K562 (cell line): Measurements from ENCODE around the gene KCNG4. TPM values are rescaled to one million over a fixed set of nuclear protein-coding genes. Genes with fewer than 3 reads are reported as not detected.

Experiments used
- ATAC-seq: fragments of 200-7000 bp; cut with Tn5 transposase; 3 replicates; pipeline ENCODE4 v1.9.1; 2020; ENCODE audit warnings: moderate library complexity
- BruUV-seq: library from RNA; stranded (reverse); fragments of 400-500 nt; replicated peaks from 2 replicates; lab custom pipeline; 2021; lab: Mats Ljungman, UMichigan
- CTCF ChIA-PET: fragments of 300-600 bp; formaldehyde crosslinking; extraction: SDS; loops from one replicate; lab custom pipeline; 2021; ENCODE audit warnings: low intra/inter-chr PET ratio; lab: Yijun Ruan, JAX
- POLR2A ChIA-PET: fragments of 300-600, 350-650 bp; sonication (Branson Sonifier 250); formaldehyde crosslinking; extraction: SDS; loops from one replicate; lab custom pipeline; 2021; ENCODE audit warnings: antibody characterized with exemption, inconsistent platforms; lab: Yijun Ruan, JAX
- DNase-seq, 4 experiments: peaks; one replicate each; pipeline versions ENCODE4 v3.0.0 to v3.0.0-alpha.2; 2011 to 2018; ENCODE audit warnings: low spot score in 3 of 4, mixed read lengths in 3 of 4; ENCODE audit errors: extremely low read depth in 1 of 4
- FAIRE-seq: peaks from 2 replicates; lab custom pipeline; 2011; peaks lifted over from hg19 to GRCh38; lab: Jason Lieb, UNC
- H2AFZ ChIP-seq: 2 replicates; pipeline ENCODE4 v1.6.0; 2011; ENCODE audit warnings: low read depth, low read length, control low read depth, inconsistent platforms
- H3K27ac ChIP-seq: fragments of 200-600 bp; 3 replicates; pipeline ENCODE4 v1.8.0; 2011; ENCODE audit warnings: low read depth, mild to moderate bottlenecking, control low read depth, inconsistent platforms, low read length, moderate library complexity, mixed read lengths; ENCODE audit errors: extremely low read depth
- H3K27me3 ChIP-seq, 2 experiments: fragments of 300-600 bp in 1 of 2; 2 replicates in 1 of 2; 3 replicates in 1 of 2; pipeline versions ENCODE4 v1.6.0 to v1.8.0; 2011; ENCODE audit warnings: inconsistent platforms in 2 of 2, low read length in 2 of 2, mild to moderate bottlenecking in 1 of 2, mixed read lengths in 1 of 2, moderate library complexity in 1 of 2; ENCODE audit not compliant: control insufficient read depth in 2 of 2, insufficient read depth in 2 of 2
- H3K36me3 ChIP-seq: fragments of 300-600 bp; 3 replicates; pipeline ENCODE4 v1.8.0; 2011; ENCODE audit warnings: mild to moderate bottlenecking, low read length, inconsistent platforms; ENCODE audit not compliant: control insufficient read depth, insufficient read depth
- H3K4me1 ChIP-seq, 2 experiments: fragments of 200-600 bp in 1 of 2; replicated peaks in 1 of 2; 2 replicates in 1 of 2; 3 replicates in 1 of 2; pipeline versions ENCODE4 v1.5.1 to v1.8.0; 2011; ENCODE audit warnings: inconsistent platforms in 2 of 2, low read length in 2 of 2, mild to moderate bottlenecking in 1 of 2, mixed read lengths in 1 of 2, moderate library complexity in 1 of 2; ENCODE audit not compliant: control insufficient read depth in 2 of 2, insufficient read depth in 2 of 2
- H3K4me2 ChIP-seq: 2 replicates; pipeline ENCODE4 v1.6.1; 2011; ENCODE audit warnings: low read length, control low read depth, inconsistent platforms, mixed read lengths; ENCODE audit not compliant: insufficient read depth
- H3K4me3 ChIP-seq: fragments of 200-600 bp; sonication (generic), shearing (Covaris generic); 2 replicates; pipeline ENCODE4 v1.5.1; 2016; ENCODE audit warnings: control low read depth, inconsistent platforms
- H3K79me2 ChIP-seq: fragments of 200-600 bp; 3 replicates; pipeline ENCODE4 v1.8.0; 2011; ENCODE audit warnings: low read length, inconsistent platforms; ENCODE audit not compliant: control insufficient read depth, insufficient read depth
- H3K9ac ChIP-seq, 2 experiments: 2 replicates each; pipeline versions ENCODE4 v1.6.0 to v1.6.1; 2011; ENCODE audit warnings: low read depth in 2 of 2, low read length in 2 of 2, control low read depth in 1 of 2, inconsistent platforms in 1 of 2, mild to moderate bottlenecking in 1 of 2, mixed read lengths in 1 of 2; ENCODE audit not compliant: insufficient read depth in 1 of 2
- H3K9me1 ChIP-seq: one replicate; pipeline ENCODE4 v1.6.0; 2011; ENCODE audit warnings: inconsistent platforms, mild to moderate bottlenecking, low read length, moderate library complexity; ENCODE audit not compliant: control insufficient read depth, insufficient read depth
- H3K9me3 ChIP-seq: replicated peaks from 2 replicates; pipeline ENCODE4 v1.5.1; 2011; ENCODE audit warnings: low read depth, low read length, inconsistent platforms; ENCODE audit not compliant: control insufficient read depth, insufficient read depth
- H4K20me1 ChIP-seq: replicated peaks from 2 replicates; pipeline ENCODE4 v1.6.1; 2011; ENCODE audit warnings: low read length, inconsistent platforms, mixed read lengths; ENCODE audit not compliant: control insufficient read depth, insufficient read depth
- FOS ChIP-seq: IDR thresholded peaks from 3 replicates; pipeline ENCODE4 v1.6.1; 2011; ENCODE audit not compliant: insufficient read length; ENCODE audit errors: extremely low read depth
- GATAD2A ChIP-seq: fragments of 450-650 bp; IDR thresholded peaks from 2 replicates; pipeline ENCODE4 v1.6.1; 2017
- NFYB ChIP-seq: IDR thresholded peaks from 2 replicates; pipeline ENCODE4 v1.6.1; 2011; ENCODE audit warnings: mild to moderate bottlenecking, moderate library complexity; ENCODE audit not compliant: insufficient read length; ENCODE audit errors: extremely low read depth
- RBM25 ChIP-seq: fragments of 200-400 bp; formaldehyde crosslinking; IDR thresholded peaks from 2 replicates; pipeline ENCODE4 v1.6.1; 2018; ENCODE audit warnings: low read length, low read depth, moderate library complexity; ENCODE audit not compliant: severe bottlenecking
- WGBS: fragments of 100-300 bp; shearing (Covaris generic); methylation state at CpG from one replicate; pipeline ENCODE4 v1.1.6; 2016; ENCODE audit warnings: low coverage, mixed read lengths; ENCODE audit not compliant: insufficient coverage; ENCODE audit errors: missing lambda C conversion rate; 5-methylcytosine and 5-hydroxymethylcytosine counted together
- in situ Hi-C: fragments of 300-500 bp; cut with MboI; formaldehyde crosslinking; loops from 4 replicates; pipeline ENCODE4 v1.15.0; 2018; ENCODE audit warnings: inconsistent platforms, mixed read lengths
- intact Hi-C: fragments of 100-400 bp; cut with micrococcal nuclease; formaldehyde crosslinking; loops from 2 replicates; pipeline ENCODE4 v1.14.2; 2022
- polyA plus RNA-seq, 8 experiments: library from polyadenylated mRNA; depleted of rRNA in 4 of 8; stranded (reverse) in 5 of 8; unstranded in 3 of 8; fragments of >200 nt; fragmentation: Nextera tagmentation in 2 of 8; fragmentation: Illumina TruSeq in 1 of 8; extraction: Ambion mirVana in 2 of 8; extraction: Trizol in 1 of 8; gene quantifications; 2 replicates each; pipeline versions ENCODE4 v1.2.1 to v1.2.3, GENCODE V29; 2011 to 2014; ENCODE audit warnings: inconsistent platforms in 1 of 8, missing spikeins in 1 of 8
- total RNA-seq, 7 experiments: library from RNA; depleted of rRNA in 6 of 7; stranded (reverse); fragments of >200 nt in 6 of 7; fragmentation: Illumina TruSeq in 2 of 7; extraction: Trizol in 2 of 7; gene quantifications; 2 replicates each; pipeline versions ENCODE4 v1.2.1 to v1.2.3, GENCODE V29; 2011 to 2021; ENCODE audit warnings: low replicate concordance in 1 of 7
- TF ChIP-seq, protein P1 (sequence below): fragments of 250-450 bp; sonication (Bioruptor Pico); IDR thresholded peaks from 2 replicates; pipeline ENCODE4 v1.4.0; 2020; ENCODE audit warnings: borderline replicate concordance

The KCNG4 gene
- total and polyA plus RNA-seq, 9 of the 15 experiments (the other 6 are each of a cell fraction or from before 2014, with no cell fraction given) = not detected

DNA sequence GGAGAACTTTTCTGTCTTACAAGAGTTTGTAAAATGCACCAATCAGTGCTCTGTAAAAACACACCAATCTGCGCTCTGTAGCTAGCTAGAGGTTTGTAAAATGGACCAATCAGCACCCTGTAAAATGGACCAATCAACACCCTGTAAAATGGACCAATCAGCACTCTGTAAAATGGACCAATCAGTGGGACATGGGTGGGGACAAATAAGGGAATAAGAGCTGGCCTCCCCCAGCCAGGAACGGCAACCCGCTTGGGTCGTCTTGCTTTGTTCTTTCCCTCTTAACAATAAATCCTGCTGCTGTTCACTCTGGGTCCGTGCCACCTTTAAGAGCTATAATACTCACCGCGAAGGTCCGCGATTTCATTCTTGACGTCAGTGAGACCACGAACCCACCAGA is 18.5 kb upstream of the KCNG4 start:
- Histone ChIP-seq H3K27ac (no peak overlapping the region), H2AFZ (no peak overlapping the region), H3K9ac (no peak overlapping the region), H3K27me3 (peaks cover 6 to 45% of the 10 kb centered on the region in 2 experiments; a peak in 4 of 5 replicates), H3K4me3 (no peak overlapping the region), H3K4me1 (no peaks in the 10 kb centered on the region), H3K36me3 (no peaks in the 10 kb centered on the region), H3K79me2 (no peaks in the 10 kb centered on the region), H4K20me1 (no peaks in the 10 kb centered on the region), H3K9me3 (no peaks in the 10 kb centered on the region), H3K9me1 (no peaks in the 10 kb centered on the region), H3K4me2 (no peak overlapping the region)
- CTCF ChIA-PET = no interaction called here
- TF ChIP-seq RBM25 (peak; percentile 22), NFYB (peak; percentile 73), GATAD2A (no peak), FOS (peak; percentile 19)
- TF ChIP-seq, protein P1, sequence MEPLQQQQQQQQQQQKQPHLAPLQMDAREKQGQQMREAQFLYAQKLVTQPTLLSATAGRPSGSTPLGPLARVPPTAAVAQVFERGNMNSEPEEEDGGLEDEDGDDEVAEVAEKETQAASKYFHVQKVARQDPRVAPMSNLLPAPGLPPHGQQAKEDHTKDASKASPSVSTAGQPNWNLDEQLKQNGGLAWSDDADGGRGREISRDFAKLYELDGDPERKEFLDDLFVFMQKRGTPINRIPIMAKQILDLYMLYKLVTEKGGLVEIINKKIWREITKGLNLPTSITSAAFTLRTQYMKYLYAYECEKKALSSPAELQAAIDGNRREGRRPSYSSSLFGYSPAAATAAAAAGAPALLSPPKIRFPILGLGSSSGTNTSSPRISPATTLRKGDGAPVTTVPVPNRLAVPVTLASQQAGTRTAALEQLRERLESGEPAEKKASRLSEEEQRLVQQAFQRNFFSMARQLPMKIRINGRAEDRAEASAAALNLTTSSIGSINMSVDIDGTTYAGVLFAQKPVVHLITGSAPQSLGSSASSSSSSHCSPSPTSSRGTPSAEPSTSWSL (CRISPR knock-in tag) = no peak
- FAIRE-seq = peak; percentile 44
- intact Hi-C loops = no loop called here
- BruUV-seq = no TSS peak
- in situ Hi-C loops = no loop called here
- WGBS = 15% methylated on average over 11 of the region's 11 CpGs
- no peak for DNase-seq
- POLR2A ChIA-PET = interaction anchor here (0.7 to 1.2 kb wide), 3 partner anchors 8 to 373 kb away, joined by 3 to 6 read pairs (median 3); no protein-coding TSS in a partner anchor
- ATAC-seq = peak; percentile 44
